ENCODE measurements around the gene AGPAT2.

The AGPAT2 gene

GRCh38 chr9:136686794-136687711, at the start of gene AGPAT2:
Gene AGPAT2, minus strand, starts transcription at chr9:136687457. Its CDS starts 100 bp downstream, at chr9:136687357.
- DNase-seq: peak in 36 of 42 donors; percentile 23 to 76 (median 44)
- intact Hi-C loops (cut with DNase I): no loop called here

DNA sequence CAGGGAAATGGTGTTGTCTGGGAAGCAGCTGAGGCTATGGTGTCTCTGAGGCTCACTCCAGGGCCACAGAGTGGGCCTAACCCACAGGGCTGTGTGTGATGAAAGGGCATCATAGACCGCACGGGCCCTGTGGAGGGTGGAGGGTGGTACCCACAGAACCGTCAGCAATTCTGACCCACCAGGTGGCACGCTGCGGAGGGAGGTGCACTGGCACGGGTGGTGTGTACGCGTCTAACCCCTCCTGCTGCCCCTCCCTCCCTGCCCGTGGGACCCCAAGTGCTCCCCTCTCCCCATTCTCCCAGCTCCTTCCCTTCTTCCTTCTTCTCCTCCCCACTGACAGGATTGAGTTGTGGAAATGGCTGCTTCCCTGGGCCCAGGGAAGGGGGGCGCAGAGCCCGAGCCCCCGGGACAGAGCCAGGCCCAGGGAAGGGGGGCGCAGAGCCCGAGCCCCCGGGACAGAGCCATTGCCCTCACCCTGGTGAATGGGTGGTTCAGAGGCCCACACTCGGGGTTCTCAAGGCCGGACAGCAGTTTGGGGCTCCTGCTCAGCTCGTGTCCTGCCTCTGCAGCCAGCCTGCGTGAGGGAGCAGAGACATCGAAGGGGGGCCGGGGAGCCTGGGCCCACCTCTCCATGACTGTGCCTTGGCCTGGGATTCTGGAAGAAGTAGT, 48.7 kb upstream of the AGPAT2 start:
- intact Hi-C loops (cut with DNase I): no loop called here
- no peak for DNase-seq

DNA sequence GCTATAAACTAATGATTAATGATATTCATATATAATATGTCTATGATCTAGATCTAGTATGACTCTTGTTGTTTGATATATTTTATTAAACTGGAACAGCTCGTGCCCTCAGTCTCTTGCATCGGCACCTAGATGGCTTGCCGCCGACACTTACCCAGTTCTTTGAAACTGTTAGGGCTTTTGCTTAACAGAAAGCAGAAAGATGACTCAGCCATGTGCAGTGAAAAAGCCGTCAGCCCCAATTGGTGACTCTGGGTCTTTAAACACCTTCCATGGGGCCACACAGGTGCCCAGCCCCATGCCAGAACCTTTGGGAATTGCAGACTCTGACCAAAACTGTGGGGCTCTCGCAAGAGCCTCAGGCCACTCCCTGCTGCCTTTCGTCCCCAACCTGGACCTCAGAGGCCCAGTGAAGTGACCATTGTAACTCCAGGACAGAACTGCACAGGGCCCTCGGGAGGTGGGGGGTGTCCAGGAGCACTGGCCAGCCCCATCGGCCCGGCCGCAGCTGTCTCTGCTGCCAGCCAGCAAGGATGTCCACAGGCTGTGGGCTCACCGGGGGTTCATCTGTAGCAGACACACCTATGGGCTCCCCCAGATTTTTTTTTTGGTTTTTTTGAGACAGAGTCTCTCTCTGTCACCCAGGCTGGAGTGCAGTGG, 47.7 kb upstream of the AGPAT2 start:
- intact Hi-C loops (cut with DNase I): no loop called here
- peak in 3 of 42 donors; percentile 32 to 58 (median 38) for DNase-seq

DNA sequence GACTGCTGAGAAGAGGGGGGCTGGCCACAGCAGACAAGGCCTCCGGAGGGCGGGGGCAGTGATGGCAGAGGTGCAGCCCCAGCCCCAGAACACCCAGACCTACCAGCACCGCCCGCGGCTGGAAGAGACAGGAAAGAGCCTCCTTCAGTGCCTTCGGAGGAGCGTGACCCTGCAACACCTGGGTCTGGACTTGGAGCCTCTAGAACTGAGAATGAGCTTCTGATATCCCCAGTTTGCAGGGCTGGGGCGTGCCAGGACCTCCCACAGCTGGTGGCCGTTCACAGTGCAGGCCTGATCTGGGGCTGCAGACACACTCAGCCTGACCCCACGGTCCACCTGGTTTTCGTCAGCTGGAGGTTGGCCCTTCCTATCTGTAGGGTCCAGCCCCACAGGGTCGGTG, 46.4 kb upstream of the AGPAT2 start:
- intact Hi-C loops (cut with DNase I): no loop called here
- DNase-seq: no peak

DNA sequence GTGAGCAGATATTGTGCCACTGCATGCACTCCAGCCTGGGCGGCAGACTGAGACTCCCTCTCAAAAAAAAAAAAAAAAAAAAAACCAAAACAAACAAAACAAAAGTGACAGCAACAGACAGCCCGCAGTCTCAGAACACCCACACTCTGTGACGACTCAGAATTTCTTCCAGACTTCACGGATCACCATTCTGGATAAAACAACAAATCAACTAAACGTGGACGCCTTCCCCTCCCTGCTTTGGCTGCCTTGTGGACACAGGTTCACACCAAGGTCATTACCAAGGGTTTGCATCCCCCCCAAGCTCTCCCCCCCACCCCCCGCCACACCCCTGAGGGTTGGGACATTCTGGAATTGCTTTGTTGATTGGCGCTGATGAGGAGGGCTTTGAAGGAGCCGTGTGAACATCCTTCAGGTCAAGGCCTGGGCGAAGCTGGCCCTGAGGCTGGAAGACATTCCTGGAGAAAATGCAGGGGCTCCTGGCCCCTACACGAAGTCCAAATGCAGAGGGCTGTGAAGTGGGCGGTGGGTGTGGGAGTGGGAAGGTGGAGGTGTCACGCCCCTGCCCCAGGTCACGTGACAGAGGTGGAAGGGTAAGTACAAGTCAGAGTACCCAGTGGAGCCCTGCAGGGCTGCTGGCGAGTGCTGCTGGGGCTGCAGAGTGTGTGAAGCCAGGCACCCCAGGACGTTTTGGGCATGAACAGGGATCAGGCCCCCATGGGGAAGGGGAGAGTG, 45.4 kb upstream of the AGPAT2 start:
- no peak for DNase-seq
- intact Hi-C loops (cut with DNase I): no loop called here

- intact Hi-C loops (cut with DNase I): no loop called here
- no peak for DNase-seq
These were observed 42.7 kb upstream of the AGPAT2 start for GRCh38 chr9:136729926-136730325.

- intact Hi-C loops (cut with DNase I): no loop called here
- DNase-seq: peak in 2 of 42 donors; percentile 34 to 39
These were observed 41.9 kb upstream of the AGPAT2 start for GRCh38 chr9:136729144-136729543.

DNA sequence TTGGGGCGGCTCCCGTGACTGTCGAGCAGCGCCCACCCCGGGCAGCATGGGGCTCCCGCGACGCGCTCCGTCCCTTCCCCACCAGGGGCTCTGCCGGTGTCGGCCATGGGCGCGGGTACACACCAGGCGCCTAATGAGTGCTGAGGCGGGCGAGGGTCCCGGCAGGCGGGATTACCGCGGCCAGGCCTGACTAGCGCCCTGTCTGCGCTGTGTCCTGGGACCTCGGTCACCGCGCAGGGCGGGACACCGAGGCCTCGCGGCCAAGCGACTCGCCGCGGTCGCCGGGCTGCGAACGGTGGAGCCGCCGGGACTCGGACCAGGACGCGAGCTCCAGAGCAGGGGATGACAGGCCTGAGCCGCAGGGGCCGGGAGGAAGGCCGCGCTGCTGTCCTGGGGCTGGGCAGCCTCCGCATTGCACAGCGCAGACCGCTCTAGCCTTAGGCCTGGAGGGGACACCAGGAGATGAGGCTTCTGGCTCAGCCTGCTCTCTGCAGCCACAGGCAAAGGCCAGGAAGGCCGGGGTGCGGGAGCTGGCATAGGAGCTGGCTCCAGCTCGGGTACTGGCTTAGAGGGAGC, 41.4 kb upstream of the AGPAT2 start:
- intact Hi-C loops (cut with DNase I): no loop called here
- DNase-seq: peak in 4 of 42 donors; percentile 17 to 55 (median 26)

DNA sequence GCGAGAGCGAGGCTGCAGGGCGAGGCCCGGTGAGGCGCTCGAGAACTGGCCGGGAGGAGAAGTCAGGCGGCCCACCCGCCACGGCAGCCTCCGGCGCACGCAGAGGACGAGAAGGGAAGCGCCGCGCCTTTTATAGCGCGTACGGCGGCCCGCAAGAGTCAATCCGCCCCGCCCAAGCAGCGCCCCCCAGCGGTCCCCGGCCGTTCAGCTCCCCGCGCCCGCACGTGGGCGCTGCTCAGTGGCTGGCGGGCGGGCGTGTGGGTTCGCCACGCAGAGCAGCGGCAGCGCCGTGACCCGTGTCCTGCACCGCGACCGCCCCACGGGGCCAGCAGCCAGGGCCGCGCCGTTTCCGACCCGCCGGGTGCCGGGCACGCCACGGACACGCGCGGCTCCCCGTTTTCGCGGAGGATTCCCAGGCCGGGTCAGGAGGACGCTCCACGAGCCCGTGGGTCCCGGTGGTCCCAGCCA, 40.9 kb upstream of the AGPAT2 start:
- peak; percentile 59 to 96 (median 90) for DNase-seq
- intact Hi-C loops (cut with DNase I): no loop called here

GRCh38 chr9:136726631-136727191, 39.5 kb upstream of the AGPAT2 start:
- intact Hi-C loops (cut with DNase I): no loop called here
- peak in 1 of 42 donors; percentile 43 for DNase-seq

DNA sequence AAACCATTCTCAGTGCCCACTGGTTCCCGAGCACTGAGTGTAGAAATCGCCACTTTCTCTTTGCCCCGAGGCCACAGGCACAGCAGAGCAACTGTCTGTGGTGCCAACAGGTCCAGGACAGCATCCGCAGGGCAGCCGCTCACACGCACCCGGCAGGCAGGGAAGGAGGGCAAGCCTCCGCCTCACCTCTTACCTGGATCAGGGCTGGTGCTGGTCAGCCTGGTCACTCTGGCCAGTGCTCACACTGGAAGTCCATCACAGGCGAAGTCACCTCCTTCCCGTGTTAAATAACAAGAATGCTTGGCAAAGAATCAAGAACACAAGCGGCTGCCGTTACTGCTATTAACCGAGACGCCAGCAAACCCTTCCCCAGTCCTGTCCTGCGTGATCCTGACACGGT, 38.9 kb upstream of the AGPAT2 start:
- intact Hi-C loops (cut with DNase I): no loop called here
- no peak for DNase-seq

GRCh38 chr9:136725612-136726011, 38.4 kb upstream of the AGPAT2 start:
- intact Hi-C loops (cut with DNase I): no loop called here
- DNase-seq: no peak

GRCh38 chr9:136724772-136725171, 37.5 kb upstream of the AGPAT2 start:
- intact Hi-C loops (cut with DNase I): no loop called here
- DNase-seq: no peak

GRCh38 chr9:136723989-136724388, 36.7 kb upstream of the AGPAT2 start:
- DNase-seq: no peak
- intact Hi-C loops (cut with DNase I): no loop called here

- intact Hi-C loops (cut with DNase I): no loop called here
- no peak for DNase-seq
These were observed 36.2 kb upstream of the AGPAT2 start for GRCh38 chr9:136723362-136723976.

DNA sequence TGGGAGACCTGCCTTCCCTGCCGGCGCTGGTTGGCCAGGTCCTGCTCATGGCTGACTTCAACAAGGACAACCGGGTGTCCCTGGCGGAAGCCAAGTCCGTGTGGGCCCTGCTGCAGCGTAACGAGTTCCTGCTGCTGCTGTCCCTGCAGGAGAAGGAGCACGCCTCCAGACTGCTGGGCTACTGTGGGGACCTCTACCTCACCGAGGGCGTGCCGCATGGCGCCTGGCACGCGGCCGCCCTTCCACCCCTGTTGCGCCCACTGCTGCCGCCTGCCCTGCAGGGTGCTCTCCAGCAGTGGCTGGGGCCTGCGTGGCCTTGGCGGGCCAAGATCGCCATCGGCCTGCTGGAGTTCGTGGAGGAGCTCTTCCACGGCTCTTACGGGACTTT, 35.7 kb upstream of the AGPAT2 start:
- DNase-seq: no peak
- intact Hi-C loops (cut with DNase I): no loop called here

DNA sequence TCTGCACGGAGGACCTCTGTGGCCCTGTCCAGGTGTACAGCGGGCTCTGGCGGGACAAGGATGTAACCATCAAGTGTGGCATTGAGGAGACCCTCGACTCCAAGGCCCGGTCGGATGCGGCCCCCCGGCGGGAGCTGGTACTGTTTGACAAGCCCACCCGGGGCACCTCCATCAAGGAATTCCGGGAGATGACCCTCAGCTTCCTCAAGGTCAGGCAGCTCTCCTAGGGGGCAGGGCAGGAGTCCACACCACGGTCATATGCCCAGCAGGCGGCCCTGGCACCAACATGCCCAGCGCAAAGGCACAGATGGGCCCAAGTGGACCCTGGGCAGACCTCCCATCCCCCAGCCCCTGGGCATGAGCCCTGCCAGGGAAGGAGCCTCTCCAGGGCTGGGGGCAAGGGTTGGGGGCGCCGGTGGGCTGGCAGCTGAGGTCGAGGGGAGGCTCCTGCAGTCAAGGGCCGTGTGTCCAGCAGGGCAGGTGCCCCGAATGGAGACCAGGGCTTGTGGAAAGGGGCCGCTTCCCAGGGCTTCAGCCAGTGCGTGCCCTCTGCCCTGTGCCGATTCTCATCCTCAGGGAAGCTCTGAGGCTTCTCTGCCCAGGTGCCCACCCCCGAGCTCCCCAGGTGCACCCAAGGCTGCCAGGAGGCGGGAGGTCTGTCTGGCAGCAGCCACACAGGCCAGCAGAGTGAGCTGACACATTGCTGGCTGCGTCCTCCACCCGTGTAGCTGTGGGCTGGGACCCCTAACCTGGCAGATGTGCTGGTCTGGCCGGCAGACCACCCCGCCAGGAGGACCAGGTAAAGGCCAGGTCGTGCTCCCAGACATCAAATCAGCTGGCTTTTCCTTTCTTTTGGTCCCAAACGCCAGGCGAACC, 35.1 kb upstream of the AGPAT2 start:
- intact Hi-C loops (cut with DNase I): no loop called here
- no peak for DNase-seq
